ENCODE data around the gene CGB5.
A peak's percentile ranks its signal among the peaks of the same experiment; 100 is the strongest.
"Not testable (repeated sequence)": the region's sequence is repeated elsewhere in the genome, so short reads cannot be mapped to it uniquely, and the experiment has no call there.

CGB5 gene

DNA sequence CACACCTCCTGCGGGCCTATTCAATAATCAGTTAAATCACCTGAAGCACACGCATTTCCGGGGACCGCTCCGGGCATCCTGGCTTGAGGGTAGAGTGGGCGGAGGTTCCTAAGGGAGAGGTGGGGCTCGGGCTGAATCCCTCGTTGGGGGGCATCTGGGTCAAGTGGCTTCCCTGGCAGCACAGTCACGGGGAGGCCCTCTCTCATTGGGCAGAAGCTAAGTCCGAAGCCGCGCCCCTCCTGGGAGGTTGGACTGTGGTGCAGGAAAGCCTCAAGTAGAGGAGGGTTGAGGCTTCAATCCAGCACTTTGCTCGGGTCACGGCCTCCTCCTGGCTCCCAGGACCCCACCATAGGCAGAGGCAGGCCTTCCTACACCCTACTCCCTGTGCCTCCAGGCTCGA lies at the start of gene CGB5:
TSS of gene CGB5 (plus strand) at position 301 of the 400 bp plus-strand sequence. CDS start 362 bp downstream, outside the sequence.
- H3K27ac ChIP-seq (ENCODE audit: low read depth, low read length); H3K36me3 ChIP-seq (ENCODE audit: control insufficient read depth in 1 of 2, insufficient read depth in 2 of 2, low read length in 2 of 2); H3K27me3 ChIP-seq (ENCODE audit: control insufficient read depth in 1 of 2, insufficient read depth in 2 of 2, low read length in 2 of 2); H3K9me3 ChIP-seq (ENCODE audit: control insufficient read depth in 1 of 2, low read length in 2 of 2); H3K9ac ChIP-seq (ENCODE audit: low read depth in 1 of 2, low read length in 2 of 2); H3K4me3 ChIP-seq (ENCODE audit: low read depth in 1 of 2, low read length in 2 of 2); H3K4me1 ChIP-seq (ENCODE audit: control insufficient read depth in 1 of 2, insufficient read depth in 2 of 2, low read length in 2 of 2): not testable (repeated sequence)

DNA sequence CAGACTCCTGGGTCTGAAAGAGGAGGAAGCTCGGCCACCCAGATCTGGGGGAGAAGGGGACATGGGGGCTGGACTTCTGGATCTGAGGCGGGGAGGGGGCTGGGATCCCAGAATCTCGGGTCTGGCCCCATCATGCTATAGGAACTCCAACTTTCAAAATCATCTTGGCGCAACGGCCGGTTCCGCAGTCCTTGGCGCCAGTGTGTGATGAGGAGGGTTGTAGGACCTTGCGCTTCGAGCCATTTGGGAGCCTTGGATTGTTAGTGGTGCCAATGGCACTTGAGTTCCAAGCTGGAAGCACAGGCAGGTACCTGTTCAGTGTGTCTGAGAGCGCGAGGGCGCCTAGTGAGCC lies 49.6 kb upstream of the CGB5 start:
- Histone ChIP-seq H3K4me3 (ENCODE audit: low read depth in 1 of 2, low read length in 2 of 2) (peak overlapping the region; percentile 91 to 99), H3K27me3 (ENCODE audit: control insufficient read depth in 1 of 2, insufficient read depth in 2 of 2, low read length in 2 of 2) (no peaks in the 10 kb centered on the region), H3K27ac (ENCODE audit: low read depth, low read length) (peak overlapping the region; percentile 30), H3K9ac (ENCODE audit: low read depth in 1 of 2, low read length in 2 of 2) (peak overlapping the region; percentile 79 to 87), H3K9me3 (ENCODE audit: control insufficient read depth in 1 of 2, low read length in 2 of 2) (no peaks in the 10 kb centered on the region), H3K4me1 (ENCODE audit: control insufficient read depth in 1 of 2, insufficient read depth in 2 of 2, low read length in 2 of 2) (peaks cover 21 to 31% of the 10 kb centered on the region in 2 donors), H3K36me3 (ENCODE audit: control insufficient read depth in 1 of 2, insufficient read depth in 2 of 2, low read length in 2 of 2) (peaks cover 7 to 8% of the 10 kb centered on the region in 2 donors)

DNA sequence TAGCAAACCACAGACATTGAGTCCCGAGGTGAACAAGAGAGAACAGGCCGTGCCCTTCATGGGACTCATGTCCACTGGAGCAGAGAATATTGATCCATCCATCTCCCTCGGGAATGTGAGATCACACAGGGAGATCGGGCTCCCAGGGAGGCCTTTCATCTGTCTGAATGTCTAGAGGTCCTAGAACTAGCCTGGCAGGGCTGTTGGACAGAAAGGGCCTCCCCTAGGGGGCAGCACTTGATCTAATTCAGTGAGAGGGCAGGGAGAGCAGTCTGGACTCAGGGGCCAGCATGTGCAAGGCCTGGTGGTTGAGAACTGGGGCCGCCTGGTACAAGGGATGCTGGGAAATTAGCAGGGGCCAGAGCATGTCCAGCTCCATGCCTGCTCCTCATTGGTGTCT lies 45.7 kb upstream of the CGB5 start:
- Histone ChIP-seq H3K9ac (ENCODE audit: low read depth in 1 of 2, low read length in 2 of 2) (no peak overlapping the region), H3K4me1 (ENCODE audit: control insufficient read depth in 1 of 2, insufficient read depth in 2 of 2, low read length in 2 of 2) (peaks cover 11 to 14% of the 10 kb centered on the region in 2 donors), H3K9me3 (ENCODE audit: control insufficient read depth in 1 of 2, low read length in 2 of 2) (no peaks in the 10 kb centered on the region), H3K27ac (ENCODE audit: low read depth, low read length) (no peak overlapping the region), H3K36me3 (ENCODE audit: control insufficient read depth in 1 of 2, insufficient read depth in 2 of 2, low read length in 2 of 2) (peaks cover 0 to 12% of the 10 kb centered on the region in 2 donors), H3K27me3 (ENCODE audit: control insufficient read depth in 1 of 2, insufficient read depth in 2 of 2, low read length in 2 of 2) (no peaks in the 10 kb centered on the region), H3K4me3 (ENCODE audit: low read depth in 1 of 2, low read length in 2 of 2) (no peak overlapping the region)

DNA sequence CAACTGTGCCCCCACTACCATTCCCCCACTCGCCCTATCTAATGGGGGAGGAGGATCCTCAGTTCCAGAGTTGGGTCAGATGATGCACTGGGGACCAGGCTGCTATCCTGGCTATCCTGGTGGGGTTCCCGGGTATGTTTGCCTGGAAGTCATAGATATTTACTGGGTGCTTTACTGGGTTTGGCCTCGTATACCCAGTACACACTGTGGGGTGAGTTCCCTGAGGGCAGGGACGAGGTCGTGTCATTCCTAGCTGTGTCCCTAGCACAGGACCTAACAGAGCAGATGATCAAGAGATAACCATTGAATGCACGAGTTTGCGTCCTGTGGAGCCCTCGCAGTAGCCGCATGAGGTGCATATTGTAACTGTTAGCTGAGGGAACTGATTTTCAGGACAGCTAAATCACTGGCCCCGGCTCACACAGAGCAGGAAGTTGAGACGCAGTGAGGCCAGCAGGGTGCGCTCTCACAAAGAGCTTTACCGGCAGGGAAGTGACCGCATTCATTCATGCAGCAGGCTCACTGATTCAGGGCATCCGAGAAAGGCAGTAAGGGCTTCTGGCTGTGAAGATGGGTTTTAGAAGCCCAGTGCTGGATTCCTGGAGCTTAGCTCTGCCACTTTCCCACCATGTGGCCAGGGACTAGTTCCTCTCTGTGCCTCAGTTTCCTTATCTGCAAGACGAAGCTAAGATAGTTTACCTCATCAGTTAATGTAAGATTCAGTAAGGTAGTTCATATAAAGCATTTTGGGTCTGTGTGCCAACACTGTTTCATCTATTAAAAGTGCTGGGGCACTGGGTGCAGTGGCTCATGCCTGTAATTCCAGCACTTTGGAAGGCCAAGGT lies 43.9 kb upstream of the CGB5 start:
- H3K27me3 ChIP-seq (ENCODE audit: control insufficient read depth in 1 of 2, insufficient read depth in 2 of 2, low read length in 2 of 2) = no peaks in the 10 kb centered on the region
- H3K4me1 ChIP-seq (ENCODE audit: control insufficient read depth in 1 of 2, insufficient read depth in 2 of 2, low read length in 2 of 2) = peaks cover 4 to 5% of the 10 kb centered on the region in 2 donors
- no peaks in the 10 kb centered on the region for H3K9me3 ChIP-seq (ENCODE audit: control insufficient read depth in 1 of 2, low read length in 2 of 2)
- H3K4me3 ChIP-seq (ENCODE audit: low read depth in 1 of 2, low read length in 2 of 2) = no peak overlapping the region
- H3K9ac ChIP-seq (ENCODE audit: low read depth in 1 of 2, low read length in 2 of 2) = no peak overlapping the region
- no peak overlapping the region for H3K27ac ChIP-seq (ENCODE audit: low read depth, low read length)
- H3K36me3 ChIP-seq (ENCODE audit: control insufficient read depth in 1 of 2, insufficient read depth in 2 of 2, low read length in 2 of 2) = peaks cover 7 to 24% of the 10 kb centered on the region in 2 donors

DNA sequence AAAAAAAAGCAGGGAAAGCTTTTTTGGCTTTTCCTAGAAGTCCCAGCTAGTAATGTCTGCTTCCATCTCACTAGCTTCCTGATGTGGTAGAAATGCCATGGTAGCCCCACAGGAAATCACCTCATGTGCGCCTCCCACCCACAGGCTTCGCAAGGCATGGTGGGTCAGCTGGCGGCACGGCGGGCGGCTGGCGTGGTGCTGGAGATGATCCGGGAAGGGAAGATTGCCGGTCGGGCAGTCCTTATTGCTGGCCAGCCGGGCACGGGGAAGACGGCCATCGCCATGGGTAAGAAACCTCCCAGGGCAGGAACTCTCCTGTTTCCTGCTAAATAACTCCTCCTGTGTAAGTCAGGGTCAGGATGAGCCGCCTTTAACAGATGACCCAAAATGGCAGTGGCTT lies 39.5 kb upstream of the CGB5 start:
- H3K4me1 ChIP-seq (ENCODE audit: control insufficient read depth in 1 of 2, insufficient read depth in 2 of 2, low read length in 2 of 2) = no peaks in the 10 kb centered on the region
- no peak overlapping the region for H3K9ac ChIP-seq (ENCODE audit: low read depth in 1 of 2, low read length in 2 of 2)
- no peak overlapping the region for H3K4me3 ChIP-seq (ENCODE audit: low read depth in 1 of 2, low read length in 2 of 2)
- no peak overlapping the region for H3K27ac ChIP-seq (ENCODE audit: low read depth, low read length)
- H3K36me3 ChIP-seq (ENCODE audit: control insufficient read depth in 1 of 2, insufficient read depth in 2 of 2, low read length in 2 of 2) = peaks cover 20 to 49% of the 10 kb centered on the region in 2 donors
- H3K27me3 ChIP-seq (ENCODE audit: control insufficient read depth in 1 of 2, insufficient read depth in 2 of 2, low read length in 2 of 2) = no peaks in the 10 kb centered on the region
- no peaks in the 10 kb centered on the region for H3K9me3 ChIP-seq (ENCODE audit: control insufficient read depth in 1 of 2, low read length in 2 of 2)

DNA sequence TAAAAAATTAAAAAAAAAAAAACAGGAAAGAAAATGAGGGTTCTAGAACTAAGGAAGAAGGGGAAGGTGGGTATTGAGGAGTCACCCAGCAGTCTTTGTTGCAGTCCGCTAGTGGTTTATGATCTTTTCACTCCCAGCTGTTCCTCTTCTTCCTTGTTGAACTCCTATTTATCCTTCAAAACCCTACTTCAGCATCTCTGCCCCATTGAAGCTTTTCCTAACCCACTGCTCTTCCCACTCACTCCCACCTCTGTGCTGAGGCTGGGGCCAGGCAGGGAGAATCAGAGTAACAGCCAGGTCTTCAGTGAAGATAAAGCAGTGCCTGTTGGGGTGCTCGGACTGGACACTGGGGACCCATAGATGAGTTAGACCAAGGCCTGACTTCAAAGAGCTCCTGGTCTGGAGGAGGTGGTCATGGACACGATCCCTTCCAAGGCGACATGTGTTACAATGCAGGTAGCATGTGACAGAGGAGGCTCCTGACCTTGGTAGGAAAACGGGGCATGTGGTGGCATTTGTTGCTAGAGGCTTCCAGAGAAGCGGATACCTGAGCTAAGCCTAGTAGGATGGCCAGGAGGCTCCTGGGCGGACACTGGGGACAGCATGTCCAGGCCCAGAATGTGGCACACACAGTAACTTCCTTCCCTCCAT lies 38.6 kb upstream of the CGB5 start:
- Histone ChIP-seq H3K4me1 (ENCODE audit: control insufficient read depth in 1 of 2, insufficient read depth in 2 of 2, low read length in 2 of 2) (no peaks in the 10 kb centered on the region), H3K9me3 (ENCODE audit: control insufficient read depth in 1 of 2, low read length in 2 of 2) (no peaks in the 10 kb centered on the region), H3K36me3 (ENCODE audit: control insufficient read depth in 1 of 2, insufficient read depth in 2 of 2, low read length in 2 of 2) (peaks cover 24 to 53% of the 10 kb centered on the region in 2 donors), H3K9ac (ENCODE audit: low read depth in 1 of 2, low read length in 2 of 2) (no peak overlapping the region), H3K27ac (ENCODE audit: low read depth, low read length) (no peak overlapping the region), H3K4me3 (ENCODE audit: low read depth in 1 of 2, low read length in 2 of 2) (no peak overlapping the region), H3K27me3 (ENCODE audit: control insufficient read depth in 1 of 2, insufficient read depth in 2 of 2, low read length in 2 of 2) (no peaks in the 10 kb centered on the region)

DNA sequence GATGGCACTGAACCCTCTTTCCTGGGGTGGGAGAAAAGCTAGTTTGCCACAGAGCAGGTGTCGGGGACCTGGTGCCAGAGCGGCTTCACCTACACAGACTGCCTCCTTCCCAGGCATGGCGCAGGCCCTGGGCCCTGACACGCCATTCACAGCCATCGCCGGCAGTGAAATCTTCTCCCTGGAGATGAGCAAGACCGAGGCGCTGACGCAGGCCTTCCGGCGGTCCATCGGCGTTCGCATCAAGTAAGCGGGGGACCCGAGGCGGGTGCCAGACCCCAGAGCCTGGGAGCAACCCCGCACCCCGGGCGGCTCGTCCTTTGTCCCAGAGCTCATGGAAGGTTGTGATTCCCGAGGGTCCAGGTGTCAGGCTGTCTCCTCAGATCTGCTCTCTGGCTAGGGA lies 36.7 kb upstream of the CGB5 start:
- H3K36me3 ChIP-seq (ENCODE audit: control insufficient read depth in 1 of 2, insufficient read depth in 2 of 2, low read length in 2 of 2) = peaks cover 36 to 70% of the 10 kb centered on the region in 2 donors

DNA sequence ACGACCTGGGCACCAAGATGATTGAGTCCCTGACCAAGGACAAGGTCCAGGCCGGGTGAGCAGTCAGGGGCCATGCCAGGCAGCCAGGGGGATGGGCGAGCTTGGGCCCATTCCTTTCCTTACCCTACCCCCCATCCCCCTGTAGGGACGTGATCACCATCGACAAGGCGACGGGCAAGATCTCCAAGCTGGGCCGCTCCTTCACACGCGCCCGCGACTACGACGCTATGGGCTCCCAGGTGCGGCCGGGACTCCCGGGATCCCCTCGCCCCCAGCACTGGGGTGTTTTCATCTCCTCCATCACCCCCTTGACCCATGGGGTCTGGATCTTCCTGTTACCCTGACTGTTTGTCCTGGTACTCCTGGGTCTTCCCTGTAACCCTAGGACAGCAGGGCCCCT lies 33.8 kb upstream of the CGB5 start:
- Histone ChIP-seq H3K4me1 (ENCODE audit: control insufficient read depth in 1 of 2, insufficient read depth in 2 of 2, low read length in 2 of 2) (no peaks in the 10 kb centered on the region), H3K27ac (ENCODE audit: low read depth, low read length) (no peak overlapping the region), H3K27me3 (ENCODE audit: control insufficient read depth in 1 of 2, insufficient read depth in 2 of 2, low read length in 2 of 2) (no peaks in the 10 kb centered on the region), H3K36me3 (ENCODE audit: control insufficient read depth in 1 of 2, insufficient read depth in 2 of 2, low read length in 2 of 2) (peaks cover 32 to 72% of the 10 kb centered on the region in 2 donors), H3K9ac (ENCODE audit: low read depth in 1 of 2, low read length in 2 of 2) (no peak overlapping the region), H3K9me3 (ENCODE audit: control insufficient read depth in 1 of 2, low read length in 2 of 2) (no peaks in the 10 kb centered on the region), H3K4me3 (ENCODE audit: low read depth in 1 of 2, low read length in 2 of 2) (no peak overlapping the region)

More for the DNA sequence above, 36.7 kb upstream of the CGB5 start:
- no peak overlapping the region for H3K27ac ChIP-seq (ENCODE audit: low read depth, low read length)
- no peaks in the 10 kb centered on the region for H3K4me1 ChIP-seq (ENCODE audit: control insufficient read depth in 1 of 2, insufficient read depth in 2 of 2, low read length in 2 of 2)
- no peak overlapping the region for H3K9ac ChIP-seq (ENCODE audit: low read depth in 1 of 2, low read length in 2 of 2)
- no peaks in the 10 kb centered on the region for H3K27me3 ChIP-seq (ENCODE audit: control insufficient read depth in 1 of 2, insufficient read depth in 2 of 2, low read length in 2 of 2)
- no peak overlapping the region for H3K4me3 ChIP-seq (ENCODE audit: low read depth in 1 of 2, low read length in 2 of 2)
- no peaks in the 10 kb centered on the region for H3K9me3 ChIP-seq (ENCODE audit: control insufficient read depth in 1 of 2, low read length in 2 of 2)

DNA sequence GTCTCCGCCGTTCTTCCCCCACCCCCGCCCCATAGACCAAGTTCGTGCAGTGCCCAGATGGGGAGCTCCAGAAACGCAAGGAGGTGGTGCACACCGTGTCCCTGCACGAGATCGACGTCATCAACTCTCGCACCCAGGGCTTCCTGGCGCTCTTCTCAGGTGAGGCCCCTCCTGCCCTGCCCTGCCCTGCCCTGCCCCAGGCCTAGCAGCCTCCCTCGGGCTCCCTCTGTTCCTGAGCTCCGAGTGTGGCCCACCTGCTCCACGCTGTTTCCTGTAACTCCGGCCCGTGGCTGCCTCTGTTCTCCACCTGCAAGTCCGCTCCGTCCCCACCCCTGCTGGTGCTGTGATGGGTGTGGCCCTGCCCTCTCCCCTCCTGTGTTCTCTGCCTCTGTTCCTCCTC lies 33.2 kb upstream of the CGB5 start:
- no peak overlapping the region for H3K4me3 ChIP-seq (ENCODE audit: low read depth in 1 of 2, low read length in 2 of 2)
- H3K9me3 ChIP-seq (ENCODE audit: control insufficient read depth in 1 of 2, low read length in 2 of 2) = no peaks in the 10 kb centered on the region
- H3K27me3 ChIP-seq (ENCODE audit: control insufficient read depth in 1 of 2, insufficient read depth in 2 of 2, low read length in 2 of 2) = no peaks in the 10 kb centered on the region
- H3K36me3 ChIP-seq (ENCODE audit: control insufficient read depth in 1 of 2, insufficient read depth in 2 of 2, low read length in 2 of 2) = peaks cover 32 to 72% of the 10 kb centered on the region in 2 donors
- H3K27ac ChIP-seq (ENCODE audit: low read depth, low read length) = no peak overlapping the region
- no peaks in the 10 kb centered on the region for H3K4me1 ChIP-seq (ENCODE audit: control insufficient read depth in 1 of 2, insufficient read depth in 2 of 2, low read length in 2 of 2)
- H3K9ac ChIP-seq (ENCODE audit: low read depth in 1 of 2, low read length in 2 of 2) = no peak overlapping the region

DNA sequence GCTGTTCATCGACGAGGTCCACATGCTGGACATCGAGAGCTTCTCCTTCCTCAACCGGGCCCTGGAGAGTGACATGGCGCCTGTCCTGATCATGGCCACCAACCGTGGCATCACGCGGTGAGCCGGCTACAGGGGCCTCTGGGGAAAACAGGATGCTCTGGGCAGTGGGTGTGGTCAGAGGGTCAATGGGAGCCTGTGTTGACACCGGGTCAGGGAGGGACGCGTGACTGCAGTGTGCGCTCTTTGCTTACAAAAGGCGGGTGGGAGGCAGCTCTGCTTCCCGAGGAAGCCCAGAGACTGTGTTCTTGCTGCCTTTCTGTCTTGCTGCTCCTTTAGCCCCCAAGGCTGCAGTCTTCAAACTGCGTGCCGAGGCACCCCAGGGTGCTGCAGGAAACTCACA lies 32.5 kb upstream of the CGB5 start:
- H3K36me3 ChIP-seq (ENCODE audit: control insufficient read depth in 1 of 2, insufficient read depth in 2 of 2, low read length in 2 of 2) = peaks cover 30 to 70% of the 10 kb centered on the region in 2 donors
- H3K9me3 ChIP-seq (ENCODE audit: control insufficient read depth in 1 of 2, low read length in 2 of 2) = no peaks in the 10 kb centered on the region
- no peak overlapping the region for H3K4me3 ChIP-seq (ENCODE audit: low read depth in 1 of 2, low read length in 2 of 2)
- no peak overlapping the region for H3K27ac ChIP-seq (ENCODE audit: low read depth, low read length)
- H3K27me3 ChIP-seq (ENCODE audit: control insufficient read depth in 1 of 2, insufficient read depth in 2 of 2, low read length in 2 of 2) = no peaks in the 10 kb centered on the region
- no peaks in the 10 kb centered on the region for H3K4me1 ChIP-seq (ENCODE audit: control insufficient read depth in 1 of 2, insufficient read depth in 2 of 2, low read length in 2 of 2)
- H3K9ac ChIP-seq (ENCODE audit: low read depth in 1 of 2, low read length in 2 of 2) = no peak overlapping the region
